Stromal cell of bone marrow (primary cell): ENCODE measurements around the gene TRIM38.
"Not testable (repeated sequence)": the region's sequence is repeated elsewhere in the genome, so short reads cannot be mapped to it uniquely, and the experiment has no call there.

Experiments used
- DNase-seq: peaks from one replicate; pipeline ENCODE4 v3.0.0-alpha.2; 2012; ENCODE audit warnings: low read depth

Gene TRIM38

GRCh38 chr6:25942561-25943147 is 19.9 kb upstream of the TRIM38 start:
- DNase-seq: peak; percentile 43

GRCh38 chr6:25943887-25944286 is 18.7 kb upstream of the TRIM38 start:
- DNase-seq: no peak

DNA sequence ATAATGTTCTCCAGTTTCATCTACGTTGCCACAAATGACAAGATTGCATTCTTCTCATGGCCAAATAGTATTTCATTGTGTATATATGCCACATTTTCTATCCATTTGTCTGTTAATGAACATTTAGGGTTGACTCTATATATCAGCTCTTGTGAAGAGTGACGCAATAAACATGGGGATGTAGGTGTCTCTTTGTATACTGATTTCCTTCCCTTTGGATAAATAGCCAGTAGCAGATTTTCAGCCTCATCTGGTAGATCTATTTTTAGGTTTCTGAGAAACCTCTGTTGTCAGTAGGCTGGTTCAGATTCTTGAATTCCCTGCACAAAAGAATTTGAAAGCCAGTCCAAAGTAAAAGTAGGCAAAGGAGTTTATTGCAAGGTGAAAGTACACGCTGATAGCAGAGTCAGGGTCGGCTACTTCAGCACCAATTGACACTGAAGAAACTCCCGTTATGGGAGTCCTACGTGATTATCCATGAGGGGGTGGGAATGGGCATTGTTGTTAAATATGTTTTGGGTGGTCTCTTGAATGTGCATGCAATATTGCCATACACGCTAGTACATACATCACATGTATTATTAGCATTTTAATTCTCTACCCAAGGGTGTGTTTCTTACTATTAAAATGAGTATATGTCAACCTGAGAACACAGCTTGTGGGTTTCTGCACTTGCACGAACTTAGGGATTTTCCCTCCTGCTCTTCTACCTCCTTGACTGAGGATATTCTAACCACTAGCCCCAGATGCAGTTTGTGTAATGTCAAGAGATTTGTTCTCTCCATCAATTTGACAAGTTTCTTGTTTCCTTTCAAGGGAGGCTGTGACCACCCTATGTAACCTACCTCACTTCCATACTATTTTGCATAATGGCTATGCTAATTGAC is 17.7 kb upstream of the TRIM38 start:
- no peak for DNase-seq

GRCh38 chr6:25945738-25946137 is 16.9 kb upstream of the TRIM38 start:
- not testable (repeated sequence) for DNase-seq

DNA sequence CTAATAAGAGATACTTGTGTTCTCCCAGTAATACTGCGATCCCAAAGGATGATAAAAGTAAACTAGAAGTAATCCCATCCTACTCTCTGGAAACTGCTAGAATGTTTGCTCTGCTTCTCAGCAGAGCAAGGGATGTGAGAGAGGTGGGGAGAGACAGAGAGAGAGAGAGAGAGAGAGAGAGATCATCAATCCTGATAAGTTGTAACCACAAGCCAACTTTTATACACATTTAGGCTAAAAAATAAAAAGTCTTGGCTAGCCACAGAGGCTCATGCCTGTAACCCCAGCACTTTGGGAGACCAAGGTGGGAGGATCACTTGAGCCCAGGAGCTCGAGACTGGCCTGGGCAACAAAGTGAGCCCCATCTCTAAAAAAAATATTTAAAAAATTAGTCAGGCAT is 16.0 kb upstream of the TRIM38 start:
- no peak for DNase-seq

- DNase-seq: not testable (repeated sequence)
These were observed 15.1 kb upstream of the TRIM38 start for GRCh38 chr6:25947492-25947891.

- DNase-seq: no peak
These were observed 12.9 kb upstream of the TRIM38 start for GRCh38 chr6:25949695-25950094.

DNA sequence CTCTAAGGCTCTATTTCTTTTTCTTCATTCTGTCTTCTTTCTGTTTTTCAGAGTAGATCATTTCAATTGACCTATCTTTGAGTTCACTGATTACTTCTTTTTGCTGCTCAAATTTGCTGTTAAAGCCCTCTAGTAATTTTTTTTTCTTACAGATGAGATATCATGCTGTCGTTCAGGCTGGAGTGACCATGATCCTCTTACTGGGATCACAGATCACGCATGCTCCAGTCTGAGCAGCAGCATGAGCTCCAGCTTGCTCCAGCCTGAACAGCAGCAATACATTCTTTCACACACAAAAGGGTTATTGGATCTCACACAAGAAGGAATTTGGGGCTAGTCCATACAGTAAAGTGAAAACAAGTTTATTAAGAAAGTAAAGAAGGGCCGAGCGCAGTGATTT is 12.3 kb upstream of the TRIM38 start:
- DNase-seq: no peak

DNA sequence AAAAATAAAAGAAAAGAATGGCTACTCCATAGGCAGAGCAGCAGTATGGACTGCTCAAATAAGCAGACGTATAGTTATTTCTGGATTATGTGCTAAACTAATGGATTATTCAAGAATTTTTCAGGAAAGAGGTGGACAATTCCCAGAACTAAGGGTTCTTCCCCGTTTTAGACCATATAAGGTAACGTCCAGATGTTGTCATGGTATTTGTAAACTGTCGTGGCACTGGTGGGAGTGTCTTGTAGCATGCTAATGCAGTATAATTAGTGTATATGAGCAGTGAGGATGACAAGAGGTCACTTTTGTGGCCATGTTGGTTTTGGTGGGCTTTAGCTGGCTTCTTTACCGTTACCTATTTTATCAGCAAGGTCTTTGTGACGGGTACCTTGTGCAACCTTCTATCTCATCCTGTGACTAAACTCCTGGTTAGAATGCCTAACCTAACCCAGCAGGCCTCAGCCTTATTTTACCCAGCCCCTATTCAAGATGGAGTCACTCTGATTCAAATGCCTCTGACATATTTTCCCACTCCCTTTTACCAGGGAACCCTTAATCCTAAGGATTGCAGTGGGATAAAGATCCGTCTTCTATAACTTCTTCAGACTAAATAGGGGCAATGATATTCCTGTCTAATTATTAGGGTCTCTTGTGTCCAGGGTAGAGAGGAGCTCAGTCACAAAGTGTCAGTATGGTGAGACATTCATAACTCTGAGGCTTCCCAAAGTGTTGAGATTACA is 11.1 kb upstream of the TRIM38 start:
- no peak for DNase-seq

DNA sequence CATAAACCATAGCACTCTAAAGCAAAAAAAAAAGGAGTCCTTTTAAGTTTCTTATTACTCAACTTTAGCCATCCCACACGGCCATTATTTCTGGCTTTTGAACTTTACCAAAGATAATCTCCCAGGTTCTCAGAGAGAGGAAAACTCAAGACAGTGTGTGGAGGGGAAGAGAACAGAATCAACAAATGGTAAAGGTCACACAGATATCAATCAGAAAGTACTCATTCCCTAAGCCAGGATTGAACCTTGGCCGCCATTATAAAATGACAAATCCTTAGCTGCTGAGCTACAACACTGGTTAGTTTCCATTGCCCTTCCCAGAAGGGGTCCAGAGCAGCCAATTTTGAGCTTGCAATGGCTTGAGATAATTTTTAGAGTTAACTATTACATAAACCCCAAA is 10.1 kb upstream of the TRIM38 start:
- DNase-seq: no peak

- DNase-seq: no peak
These were observed 8.9 kb upstream of the TRIM38 start for GRCh38 chr6:25953733-25954132.

DNA sequence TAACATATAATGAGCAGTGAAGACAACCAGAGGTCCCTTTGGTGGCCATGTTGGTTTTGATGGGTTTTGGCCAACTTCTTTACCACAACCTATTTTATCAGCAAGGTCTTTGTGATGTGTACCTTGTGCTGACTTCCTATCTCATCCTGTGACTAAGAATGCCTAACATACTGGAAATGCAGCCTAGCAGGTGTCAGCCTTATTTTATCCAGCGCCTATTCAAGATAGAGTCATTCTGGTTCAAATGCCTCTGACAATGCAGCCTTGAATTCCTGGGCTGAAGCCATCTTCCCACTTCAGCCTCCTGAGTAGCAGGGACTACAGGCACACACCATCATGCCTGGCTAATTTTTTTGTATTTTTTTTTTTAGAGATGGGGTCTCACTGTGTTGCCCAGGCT is 7.8 kb upstream of the TRIM38 start:
- DNase-seq: no peak

DNA sequence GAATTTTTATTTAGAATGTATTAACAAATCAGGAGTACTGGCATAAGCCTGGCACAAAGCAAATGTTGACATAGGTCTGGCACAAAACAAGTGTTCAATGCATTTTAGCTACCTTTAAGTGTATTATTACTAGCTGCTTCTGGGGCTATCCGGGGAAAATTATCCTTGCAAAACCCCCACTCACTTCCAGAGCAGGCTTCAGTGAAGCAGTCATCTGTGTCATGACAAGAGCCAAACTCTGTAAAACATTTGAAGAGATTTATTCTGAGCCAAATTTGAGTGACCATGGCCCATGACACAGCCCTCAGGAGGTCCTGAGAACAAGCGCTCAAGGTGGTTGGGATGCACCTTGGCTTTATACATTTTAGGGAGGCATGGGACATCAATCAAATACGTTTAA is 6.4 kb upstream of the TRIM38 start:
- no peak for DNase-seq

GRCh38 chr6:25958700-25959162 is 3.9 kb upstream of the TRIM38 start:
- DNase-seq: no peak

- no peak for DNase-seq
These were observed 2.6 kb upstream of the TRIM38 start for GRCh38 chr6:25959890-25960536.

GRCh38 chr6:25960734-25961133 is 1.9 kb upstream of the TRIM38 start:
- no peak for DNase-seq

DNA sequence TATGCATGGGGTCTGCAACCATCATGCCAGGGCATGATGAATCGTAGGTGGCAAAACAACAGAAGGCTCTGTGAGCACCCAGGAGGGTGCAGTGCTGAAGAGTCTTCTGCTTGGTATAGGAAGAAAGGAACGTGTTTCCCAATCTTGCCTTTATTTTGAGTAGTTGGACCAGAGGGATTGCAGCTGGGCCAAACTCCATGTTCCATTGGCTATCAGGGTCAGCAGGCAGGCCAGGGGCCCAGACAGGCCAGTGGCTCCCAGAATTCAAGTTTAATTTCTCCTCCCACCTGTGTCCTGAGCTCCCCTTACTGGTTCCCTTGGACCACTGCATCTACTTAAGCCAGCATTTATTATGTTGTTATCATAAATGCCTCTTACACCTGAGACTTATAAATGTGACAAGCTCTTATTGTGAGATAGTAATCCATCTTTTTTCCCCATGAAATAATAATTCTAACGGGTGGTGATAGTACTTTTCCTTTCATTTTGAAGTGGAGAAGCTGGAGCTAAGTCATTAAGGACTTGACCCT is 918 bp upstream of the TRIM38 start:
- no peak for DNase-seq

DNA sequence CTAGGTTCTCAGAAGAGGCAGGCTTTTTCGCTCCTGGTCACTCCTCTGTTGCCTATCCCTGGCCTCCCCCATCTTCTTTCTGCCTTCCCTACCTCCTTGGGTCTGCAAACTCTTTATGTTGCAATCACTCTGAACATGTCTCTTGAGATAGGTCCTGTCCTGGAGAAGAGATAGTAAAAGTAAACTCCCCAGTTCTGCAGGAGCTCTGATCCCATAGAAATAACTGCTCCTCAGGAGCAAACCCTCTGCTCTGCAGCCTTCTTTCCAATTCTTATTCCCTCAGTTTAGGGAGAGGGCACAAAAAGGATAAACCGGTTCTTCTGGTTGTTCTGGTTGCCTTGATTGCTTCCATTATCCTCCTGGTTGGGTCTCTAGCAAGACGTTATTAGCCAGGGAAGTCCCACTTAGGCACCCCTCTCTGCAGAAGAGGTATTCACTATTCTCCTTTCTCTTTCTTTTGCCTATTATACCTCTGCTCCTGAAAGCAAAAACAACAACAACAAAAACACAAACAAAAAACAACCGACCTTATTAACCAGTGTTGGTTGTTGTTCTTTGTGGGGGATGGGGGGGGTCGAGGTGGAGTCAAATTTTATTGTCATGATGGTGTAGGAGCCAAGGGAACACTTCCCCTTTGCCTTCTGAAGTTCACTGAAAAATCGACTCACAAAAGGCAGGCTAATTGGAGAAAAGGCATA is 973 bp downstream of the TRIM38 start:
- DNase-seq: no peak

DNA sequence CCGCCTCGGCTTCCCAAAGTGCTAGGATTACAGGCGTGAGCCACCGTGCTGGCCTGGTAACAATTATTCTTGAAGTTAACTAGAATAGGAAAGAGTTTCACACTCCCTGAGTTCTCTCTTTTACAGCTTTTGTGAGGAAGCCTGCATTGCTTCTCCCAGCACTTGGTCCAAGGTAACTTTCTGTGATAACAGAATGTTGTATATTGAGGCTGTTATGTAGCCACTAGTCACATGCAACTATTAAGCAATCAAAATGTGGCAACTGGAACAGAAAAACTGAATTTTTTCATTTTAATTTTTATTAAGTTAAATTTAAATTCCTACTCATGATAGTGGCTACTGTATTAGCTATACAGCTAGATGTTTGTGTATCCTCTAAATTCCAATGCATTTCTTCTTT is 2.5 kb downstream of the TRIM38 start:
- DNase-seq: no peak

GRCh38 chr6:25966711-25967110 is 4.1 kb downstream of the TRIM38 start:
- DNase-seq: no peak

- peak; percentile 69 for DNase-seq
These were observed 6.2 kb downstream of the TRIM38 start for GRCh38 chr6:25968769-25969168.
